ENCODE data around the gene SYT11.

The SYT11 gene

DNA sequence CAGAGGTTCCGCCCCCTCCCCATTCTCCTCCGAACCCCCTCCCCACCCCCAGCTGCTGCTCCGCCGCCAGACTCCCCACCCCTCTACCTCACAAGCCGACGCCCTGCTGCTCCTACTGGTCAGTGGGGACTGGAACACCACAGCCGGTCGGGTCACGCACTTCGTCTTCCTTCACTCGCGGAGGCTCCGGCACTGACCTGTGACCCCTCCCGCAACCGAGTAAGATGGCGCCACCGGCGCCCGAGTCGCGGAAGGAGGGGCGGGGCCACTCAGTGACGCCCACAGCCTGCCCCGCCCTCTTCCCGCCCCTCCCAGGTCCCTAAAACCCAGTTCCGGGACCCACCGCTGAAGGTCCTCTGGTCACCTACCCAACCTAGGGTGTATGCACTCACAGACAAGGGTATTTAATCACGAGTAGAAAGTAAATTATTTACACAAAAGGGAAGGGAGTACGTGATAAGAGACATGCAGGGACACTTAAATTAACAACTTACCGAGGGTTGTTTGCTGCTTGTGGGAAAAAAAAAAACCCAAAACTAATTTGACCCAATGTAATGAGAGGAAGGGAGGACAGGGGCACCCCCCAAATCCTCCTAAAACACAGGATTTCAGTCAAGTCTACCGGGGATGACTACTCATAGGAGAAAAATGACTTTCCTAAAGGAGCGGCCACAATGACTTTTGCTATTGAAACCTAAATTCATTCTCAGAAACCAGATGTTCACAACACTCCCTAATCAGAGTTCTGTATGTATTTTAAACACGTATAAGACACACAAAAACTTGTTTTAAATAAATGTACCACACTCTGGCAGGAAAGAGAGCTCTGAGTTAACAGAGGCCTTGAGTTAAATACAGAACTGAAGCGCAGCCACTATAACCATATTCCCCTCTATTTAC lies 52.0 kb downstream of the SYT11 start, which contains the start of gene RIT1:
RIT1 (minus strand) TSS at position 194 of the 900 bp plus-strand sequence. CDS start 588 bp downstream, outside the sequence.
- Histone ChIP-seq H3K36me3 (ENCODE audit: insufficient read depth, low read length) (peaks cover 74% of the 10 kb centered on the region), H3K79me2 (ENCODE audit: insufficient read depth, low read length) (no peaks in the 10 kb centered on the region)

DNA sequence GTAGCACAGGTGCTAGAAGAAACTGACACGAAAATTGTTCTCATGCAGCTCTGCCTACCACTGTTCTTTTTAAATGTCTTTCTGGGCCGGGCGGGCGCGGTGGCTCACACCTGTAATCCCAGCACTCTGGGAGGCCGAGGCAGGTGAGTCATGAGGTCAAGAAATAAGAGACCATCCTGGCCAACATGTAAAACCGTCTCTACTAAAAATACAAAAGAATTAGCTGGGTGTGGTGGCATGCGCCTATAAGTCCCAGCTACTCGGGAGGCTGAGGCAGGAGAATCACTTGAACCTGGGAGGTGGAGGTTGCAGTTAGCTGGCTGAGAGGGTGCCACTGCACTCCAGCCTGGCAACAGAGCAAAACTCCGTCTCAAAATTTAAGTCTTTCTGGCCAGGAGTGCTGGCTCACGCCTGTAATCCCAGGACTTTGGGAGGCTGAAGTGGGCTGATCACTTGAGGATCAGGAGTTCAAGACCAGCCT lies 52.7 kb downstream of the SYT11 start:
- no peaks in the 10 kb centered on the region for H4K20me1 ChIP-seq (ENCODE audit: insufficient read depth, low read length)
- H3K27me3 ChIP-seq (ENCODE audit: insufficient read depth, low read length), result no peaks in the 10 kb centered on the region
- H3K27ac ChIP-seq (ENCODE audit: low read depth, low read length, poor library complexity, severe bottlenecking), result peak overlapping the region; percentile 80
- no peaks in the 10 kb centered on the region for H3K79me2 ChIP-seq (ENCODE audit: insufficient read depth, low read length)
- peaks cover 77% of the 10 kb centered on the region for H3K36me3 ChIP-seq (ENCODE audit: insufficient read depth, low read length)
- no peaks in the 10 kb centered on the region for H3K9me2 ChIP-seq (ENCODE audit: low read depth, low read length)
- H3K4me2 ChIP-seq (ENCODE audit: low read length), result peak overlapping the region; percentile 95
- no peak overlapping the region for H3K4me3 ChIP-seq (ENCODE audit: low read depth, low read length, poor library complexity, severe bottlenecking)
- H3K9ac ChIP-seq (ENCODE audit: low read length), result peak overlapping the region; percentile 65; the same call in 1 of the 2 replicates
- no peaks in the 10 kb centered on the region for H3K9me3 ChIP-seq (ENCODE audit: low read length)
- peaks cover 9% of the 10 kb centered on the region for H3F3A ChIP-seq (ENCODE audit: insufficient read depth, low read length)
- no peak overlapping the region for H2AFZ ChIP-seq (ENCODE audit: low read length)
- TF ChIP-seq, protein P1, sequence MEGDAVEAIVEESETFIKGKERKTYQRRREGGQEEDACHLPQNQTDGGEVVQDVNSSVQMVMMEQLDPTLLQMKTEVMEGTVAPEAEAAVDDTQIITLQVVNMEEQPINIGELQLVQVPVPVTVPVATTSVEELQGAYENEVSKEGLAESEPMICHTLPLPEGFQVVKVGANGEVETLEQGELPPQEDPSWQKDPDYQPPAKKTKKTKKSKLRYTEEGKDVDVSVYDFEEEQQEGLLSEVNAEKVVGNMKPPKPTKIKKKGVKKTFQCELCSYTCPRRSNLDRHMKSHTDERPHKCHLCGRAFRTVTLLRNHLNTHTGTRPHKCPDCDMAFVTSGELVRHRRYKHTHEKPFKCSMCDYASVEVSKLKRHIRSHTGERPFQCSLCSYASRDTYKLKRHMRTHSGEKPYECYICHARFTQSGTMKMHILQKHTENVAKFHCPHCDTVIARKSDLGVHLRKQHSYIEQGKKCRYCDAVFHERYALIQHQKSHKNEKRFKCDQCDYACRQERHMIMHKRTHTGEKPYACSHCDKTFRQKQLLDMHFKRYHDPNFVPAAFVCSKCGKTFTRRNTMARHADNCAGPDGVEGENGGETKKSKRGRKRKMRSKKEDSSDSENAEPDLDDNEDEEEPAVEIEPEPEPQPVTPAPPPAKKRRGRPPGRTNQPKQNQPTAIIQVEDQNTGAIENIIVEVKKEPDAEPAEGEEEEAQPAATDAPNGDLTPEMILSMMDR (IDR thresholded peaks at IDR 0.05; ENCODE audit: low read length), result no peak
- H3K4me1 ChIP-seq (ENCODE audit: insufficient read depth, low read length, severe bottlenecking), result peaks cover 23% of the 10 kb centered on the region

More for the DNA sequence above, 52.0 kb downstream of the SYT11 start, which contains the start of gene RIT1:
- Histone ChIP-seq H3F3A (ENCODE audit: insufficient read depth, low read length) (peaks cover 9% of the 10 kb centered on the region), H2AFZ (ENCODE audit: low read length) (no peak within 1 kb of the TSS), H3K9me2 (ENCODE audit: low read depth, low read length) (no peaks in the 10 kb centered on the region), H3K4me3 (ENCODE audit: low read depth, low read length, poor library complexity, severe bottlenecking) (peak within 1 kb of the TSS; percentile 81), H3K4me2 (ENCODE audit: low read length) (peak within 1 kb of the TSS; percentile 95), H3K27ac (ENCODE audit: low read depth, low read length, poor library complexity, severe bottlenecking) (peak within 1 kb of the TSS; percentile 80), H3K9ac (ENCODE audit: low read length) (peak within 1 kb of the TSS; percentile 65), H3K4me1 (ENCODE audit: insufficient read depth, low read length, severe bottlenecking) (peaks cover 23% of the 10 kb centered on the region), H3K9me3 (ENCODE audit: low read length) (no peaks in the 10 kb centered on the region), H4K20me1 (ENCODE audit: insufficient read depth, low read length) (no peaks in the 10 kb centered on the region), H3K27me3 (ENCODE audit: insufficient read depth, low read length) (no peaks in the 10 kb centered on the region)
- TF ChIP-seq, protein P1 (IDR thresholded peaks at IDR 0.05; ENCODE audit: low read length), result no peak
- no peak for TF ChIP-seq EZH2 (IDR thresholded peaks at IDR 0.05; ENCODE audit: borderline replicate concordance, low read length)

GRCh38 chr1:155913969-155914757 lies 54.8 kb downstream of the SYT11 start:
- no peak for TF ChIP-seq EZH2 (IDR thresholded peaks at IDR 0.05; ENCODE audit: borderline replicate concordance, low read length)
- TF ChIP-seq, protein P1 (IDR thresholded peaks at IDR 0.05; ENCODE audit: low read length), result no peak
- no peak overlapping the region for H3K9ac ChIP-seq (ENCODE audit: low read length)
- no peaks in the 10 kb centered on the region for H3K9me2 ChIP-seq (ENCODE audit: low read depth, low read length)
- H3K27ac ChIP-seq (ENCODE audit: low read depth, low read length, poor library complexity, severe bottlenecking), result no peak overlapping the region
- peaks cover 23% of the 10 kb centered on the region for H3K4me1 ChIP-seq (ENCODE audit: insufficient read depth, low read length, severe bottlenecking)
- no peak overlapping the region for H3K4me2 ChIP-seq (ENCODE audit: low read length)
- no peaks in the 10 kb centered on the region for H3K27me3 ChIP-seq (ENCODE audit: insufficient read depth, low read length)
- H2AFZ ChIP-seq (ENCODE audit: low read length), result no peak overlapping the region
- peaks cover 83% of the 10 kb centered on the region for H3K36me3 ChIP-seq (ENCODE audit: insufficient read depth, low read length)
- H4K20me1 ChIP-seq (ENCODE audit: insufficient read depth, low read length), result no peaks in the 10 kb centered on the region
- H3F3A ChIP-seq (ENCODE audit: insufficient read depth, low read length), result peaks cover 9% of the 10 kb centered on the region
- H3K9me3 ChIP-seq (ENCODE audit: low read length), result no peaks in the 10 kb centered on the region
- H3K79me2 ChIP-seq (ENCODE audit: insufficient read depth, low read length), result no peaks in the 10 kb centered on the region
- no peak overlapping the region for H3K4me3 ChIP-seq (ENCODE audit: low read depth, low read length, poor library complexity, severe bottlenecking)
